Endothelial cell of umbilical vein (primary cell): ENCODE measurements around the gene TLCD3B. TPM values are rescaled to one million over a fixed set of nuclear protein-coding genes. Genes with fewer than 3 reads are reported as not detected.

ENCODE experiments used
- BruUV-seq: library from RNA; stranded (reverse); fragments of 400-500 nt; replicated peaks from 2 replicates; lab custom pipeline; 2021; lab: Mats Ljungman, UMichigan
- CTCF ChIA-PET: fragments of 300-600, 350-600 bp; sonication (Branson Sonifier 250); formaldehyde crosslinking; loops from one replicate; lab custom pipeline; 2021; ENCODE audit warnings: antibody characterized with exemption, inconsistent platforms; lab: Charles Lee
- POLR2A ChIA-PET: fragments of 300-600, 350-600 bp; sonication (Branson Sonifier 250); formaldehyde crosslinking; loops from one replicate; lab custom pipeline; 2021; ENCODE audit warnings: antibody characterized with exemption, inconsistent platforms; lab: Charles Lee
- DNase-seq: peaks from one replicate; pipeline ENCODE4 v3.0.0-alpha.2; 2011; ENCODE audit warnings: low read depth, low spot score
- FAIRE-seq: peaks from 2 replicates; lab custom pipeline; 2011; peaks lifted over from hg19 to GRCh38; lab: Jason Lieb, UNC
- H2AFZ ChIP-seq: 2 replicates; pipeline ENCODE4 v1.6.0; 2012; ENCODE audit warnings: low read depth, low read length, control low read depth, inconsistent platforms
- H3K27ac ChIP-seq: 2 replicates; pipeline ENCODE4 v1.5.1; 2011; ENCODE audit warnings: low read depth, mild to moderate bottlenecking, control low read depth, low read length, moderate library complexity; ENCODE audit not compliant: insufficient read depth
- H3K27me3 ChIP-seq, 2 experiments: 2 replicates each; pipeline versions ENCODE4 v1.6.0 to v1.6.1; 2011; ENCODE audit warnings: low read length in 2 of 2, mixed read lengths in 1 of 2; ENCODE audit not compliant: control insufficient read depth in 2 of 2, insufficient read depth in 2 of 2
- H3K36me3 ChIP-seq, 2 experiments: 2 replicates in 1 of 2; 3 replicates in 1 of 2; pipeline ENCODE4 v1.5.1; 2011; ENCODE audit warnings: low read length in 2 of 2, mild to moderate bottlenecking in 1 of 2, moderate library complexity in 1 of 2; ENCODE audit not compliant: control insufficient read depth in 2 of 2, insufficient read depth in 2 of 2; ENCODE audit errors: extremely low read depth in 1 of 2
- H3K4me1 ChIP-seq: 3 replicates; pipeline ENCODE4 v1.5.1; 2011; ENCODE audit warnings: mild to moderate bottlenecking, low read length; ENCODE audit not compliant: control insufficient read depth, insufficient read depth; ENCODE audit errors: extremely low read depth
- H3K4me2 ChIP-seq: 2 replicates; pipeline ENCODE4 v1.6.1; 2011; ENCODE audit warnings: low read length, control low read depth, mixed read lengths; ENCODE audit not compliant: insufficient read depth
- H3K4me3 ChIP-seq, 3 experiments: fragments of 200-600 bp in 1 of 3; sonication (generic), shearing (Covaris generic) in 1 of 3; replicated peaks in 1 of 3; 2 replicates each; pipeline ENCODE4 v1.5.1; 2011 to 2016; ENCODE audit warnings: control low read depth in 3 of 3, low read length in 3 of 3, mild to moderate bottlenecking in 2 of 3, inconsistent platforms in 1 of 3, low read depth in 1 of 3, moderate library complexity in 1 of 3; ENCODE audit not compliant: insufficient read depth in 1 of 3
- H3K79me2 ChIP-seq: 2 replicates; pipeline ENCODE4 v1.6.0; 2012; ENCODE audit warnings: low read length, inconsistent platforms; ENCODE audit not compliant: control insufficient read depth, insufficient read depth
- H3K9ac ChIP-seq: replicated peaks from 2 replicates; pipeline ENCODE3; 2011; ENCODE audit warnings: low read length, control low read depth; ENCODE audit not compliant: insufficient read depth; ENCODE audit errors: extremely low read depth
- H3K9me1 ChIP-seq: replicated peaks from 3 replicates; pipeline ENCODE4 v1.6.0; 2011; ENCODE audit warnings: mild to moderate bottlenecking, low read length; ENCODE audit not compliant: control insufficient read depth, insufficient read depth; ENCODE audit errors: extremely low read depth
- H3K9me3 ChIP-seq: replicated peaks from 2 replicates; pipeline ENCODE4 v1.5.1; 2012; ENCODE audit warnings: low read length, inconsistent platforms; ENCODE audit not compliant: control insufficient read depth, insufficient read depth
- H4K20me1 ChIP-seq: replicated peaks from 2 replicates; pipeline ENCODE3; 2011; ENCODE audit warnings: mild to moderate bottlenecking, low read length; ENCODE audit not compliant: control insufficient read depth, insufficient read depth; ENCODE audit errors: extremely low read depth
- EZH2 ChIP-seq: IDR thresholded peaks from 2 replicates; pipeline ENCODE4 v1.6.1; 2012; ENCODE audit warnings: borderline replicate concordance, low read depth, mild to moderate bottlenecking, moderate library complexity, low read length, inconsistent platforms; ENCODE audit not compliant: severe bottlenecking
- FOS ChIP-seq: IDR thresholded peaks from 2 replicates; pipeline ENCODE4 v1.6.1; 2011; ENCODE audit warnings: mild to moderate bottlenecking, low read length, moderate library complexity, borderline replicate concordance; ENCODE audit not compliant: insufficient read depth
- GATA2 ChIP-seq: IDR thresholded peaks from 2 replicates; pipeline ENCODE4 v1.7.0; 2011; ENCODE audit warnings: low read depth, mild to moderate bottlenecking, moderate library complexity, mixed read lengths, low read length; ENCODE audit not compliant: insufficient read length, insufficient read depth
- JUN ChIP-seq: IDR thresholded peaks from 2 replicates; pipeline ENCODE4 v1.6.1; 2011; ENCODE audit warnings: borderline replicate concordance, low read depth; ENCODE audit not compliant: insufficient read length, insufficient read depth
- MYC ChIP-seq: IDR thresholded peaks from one replicate; pipeline ENCODE4 v1.6.1; 2011; ENCODE audit warnings: mild to moderate bottlenecking, low read depth, low read length
- POLR2A ChIP-seq: IDR thresholded peaks from 2 replicates; pipeline ENCODE4 v1.6.1; 2012; ENCODE audit warnings: low read depth, mild to moderate bottlenecking, control low read depth, low read length
- POLR2AphosphoS5 ChIP-seq: IDR thresholded peaks from 2 replicates; pipeline ENCODE4 v1.6.1; 2012; ENCODE audit warnings: low read depth, mild to moderate bottlenecking, control low read depth, low read length, moderate library complexity; ENCODE audit not compliant: insufficient read depth
- dilution Hi-C: fragments of 300-500 bp; cut with MboI; formaldehyde crosslinking; loops from one replicate; pipeline ENCODE4 v1.15.0; 2019; ENCODE audit warnings: low sequenced_read_pairs; ENCODE audit not compliant: extremely low pct_ligation_motif_present
- intact Hi-C: fragments of 100-400 bp; cut with micrococcal nuclease; formaldehyde crosslinking; loops from one replicate; pipeline ENCODE4 v1.10.0; 2022
- polyA plus RNA-seq, 4 experiments: library from polyadenylated mRNA; depleted of rRNA in 3 of 4; stranded (reverse) in 3 of 4; unstranded in 1 of 4; fragments of >200 nt; gene quantifications; 2 replicates each; pipeline versions ENCODE4 v1.2.1 to v1.2.3, GENCODE V29; 2011 to 2012; ENCODE audit warnings: missing spikeins in 1 of 4
- total RNA-seq: library from RNA; stranded (reverse); gene quantifications from 2 replicates; pipeline ENCODE4 v1.2.3, GENCODE V29; 2021
- TF ChIP-seq, protein P1 (sequence below), 2 donors: IDR thresholded peaks; 1 replicate in 1 of 2; 2 replicates in 1 of 2; pipeline ENCODE4 v1.5.1; 2011; ENCODE audit warnings: low read length in 2 of 2, mild to moderate bottlenecking in 2 of 2, moderate library complexity in 2 of 2, control low read depth in 1 of 2, inconsistent platforms in 1 of 2, low read depth in 1 of 2; ENCODE audit not compliant: insufficient read depth in 1 of 2; ENCODE audit errors: extremely low read depth in 1 of 2
- TF ChIP-seq, protein P2 (sequence below): IDR thresholded peaks from 2 replicates; pipeline ENCODE4 v1.6.1; 2011; ENCODE audit not compliant: insufficient read depth, insufficient read length

TLCD3B gene
- total and polyA plus RNA-seq, 2 donors (not counting 3 experiments of a cell fraction or from before 2014, with no cell fraction given), result 0.37 to 0.86 TPM

DNA sequence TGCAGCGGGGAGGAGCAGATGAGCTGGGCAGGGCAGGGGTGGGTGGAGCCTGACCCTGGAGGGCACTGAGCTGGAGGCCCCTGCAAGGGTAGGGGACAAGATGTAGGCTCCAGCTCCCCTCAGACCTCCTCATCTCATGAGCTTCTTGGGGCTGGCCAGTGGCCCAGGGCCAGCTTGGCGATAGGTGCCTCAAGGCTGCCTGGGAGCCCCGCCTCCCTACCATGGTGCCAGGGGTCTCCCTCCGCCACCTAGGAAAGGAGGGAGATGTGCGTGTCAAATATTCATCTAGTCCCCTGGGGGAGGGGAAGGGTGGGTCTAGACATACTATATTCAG is 39.5 kb downstream of the TLCD3B start:
- FAIRE-seq (no peak), DNase-seq (no peak)
- H3K79me2 ChIP-seq, result peaks cover 3% of the 10 kb centered on the region
- H3K27ac ChIP-seq, result no peak overlapping the region
- no peak overlapping the region for H2AFZ ChIP-seq
- intact Hi-C loops, result no loop called here
- CTCF ChIA-PET, result interaction anchor here (0.6 to 1.9 kb wide), 2 partner anchors 40 to 116 kb away, joined by 3 to 6 read pairs; partner anchors contain the start of gene TLCD3B
- peaks cover 15% of the 10 kb centered on the region for H3K4me1 ChIP-seq
- no peaks in the 10 kb centered on the region for H3K27me3 ChIP-seq
- H3K9me3 ChIP-seq, result no peaks in the 10 kb centered on the region
- no TSS peak for BruUV-seq
- no peak overlapping the region for H3K9ac ChIP-seq
- H3K4me3 ChIP-seq, result no peak overlapping the region
- no peaks in the 10 kb centered on the region for H3K9me1 ChIP-seq
- TF ChIP-seq POLR2A, result no peak
- no peak for TF ChIP-seq JUN
- no peak for TF ChIP-seq FOS
- TF ChIP-seq, protein P1, sequence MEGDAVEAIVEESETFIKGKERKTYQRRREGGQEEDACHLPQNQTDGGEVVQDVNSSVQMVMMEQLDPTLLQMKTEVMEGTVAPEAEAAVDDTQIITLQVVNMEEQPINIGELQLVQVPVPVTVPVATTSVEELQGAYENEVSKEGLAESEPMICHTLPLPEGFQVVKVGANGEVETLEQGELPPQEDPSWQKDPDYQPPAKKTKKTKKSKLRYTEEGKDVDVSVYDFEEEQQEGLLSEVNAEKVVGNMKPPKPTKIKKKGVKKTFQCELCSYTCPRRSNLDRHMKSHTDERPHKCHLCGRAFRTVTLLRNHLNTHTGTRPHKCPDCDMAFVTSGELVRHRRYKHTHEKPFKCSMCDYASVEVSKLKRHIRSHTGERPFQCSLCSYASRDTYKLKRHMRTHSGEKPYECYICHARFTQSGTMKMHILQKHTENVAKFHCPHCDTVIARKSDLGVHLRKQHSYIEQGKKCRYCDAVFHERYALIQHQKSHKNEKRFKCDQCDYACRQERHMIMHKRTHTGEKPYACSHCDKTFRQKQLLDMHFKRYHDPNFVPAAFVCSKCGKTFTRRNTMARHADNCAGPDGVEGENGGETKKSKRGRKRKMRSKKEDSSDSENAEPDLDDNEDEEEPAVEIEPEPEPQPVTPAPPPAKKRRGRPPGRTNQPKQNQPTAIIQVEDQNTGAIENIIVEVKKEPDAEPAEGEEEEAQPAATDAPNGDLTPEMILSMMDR (IDR thresholded peaks at IDR 0.05; ENCODE audit: extremely low read depth in 1 of 2, insufficient read depth in 1 of 2, low read depth in 1 of 2, low read length in 2 of 2), result no peak
- TF ChIP-seq, protein P2, sequence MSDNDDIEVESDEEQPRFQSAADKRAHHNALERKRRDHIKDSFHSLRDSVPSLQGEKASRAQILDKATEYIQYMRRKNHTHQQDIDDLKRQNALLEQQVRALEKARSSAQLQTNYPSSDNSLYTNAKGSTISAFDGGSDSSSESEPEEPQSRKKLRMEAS, result no peak
- no peak for TF ChIP-seq MYC
- TF ChIP-seq EZH2, result no peak
- TF ChIP-seq POLR2AphosphoS5, result no peak
- no peak for TF ChIP-seq GATA2
- dilution Hi-C loops, result loop anchor here (10.0 kb wide), 1 partner anchor 187 kb away; the partner anchor contains the start of gene MAZ
- peaks cover 21 to 58% of the 10 kb centered on the region in 2 experiments for H3K36me3 ChIP-seq
- POLR2A ChIA-PET, result no interaction called here
- no peaks in the 10 kb centered on the region for H4K20me1 ChIP-seq
- no peak overlapping the region for H3K4me2 ChIP-seq
